HL-60 (cell line): ENCODE data around the gene YWHAB.

Experiments
- DNase-seq, 2 experiments: peaks; one replicate each; pipeline ENCODE4 v3.0.0-alpha.2; 2010 to 2020; ENCODE audit warnings: low read depth in 1 of 2, low spot score in 1 of 2
- H3K27ac ChIP-seq: fragments of 250-450 bp; sonication (Bioruptor Pico); replicated peaks from 2 replicates; pipeline ENCODE4 v1.5.1; 2020; ENCODE audit warnings: mild to moderate bottlenecking, moderate library complexity
- H3K27me3 ChIP-seq: fragments of 250-450 bp; sonication (Bioruptor Pico); 2 replicates; pipeline ENCODE4 v1.5.1; 2021; ENCODE audit warnings: mild to moderate bottlenecking, moderate library complexity; ENCODE audit not compliant: insufficient read depth, poor library complexity, severe bottlenecking
- H3K4me3 ChIP-seq: replicated peaks from 2 replicates; pipeline ENCODE4 v1.5.1; 2011; ENCODE audit warnings: mild to moderate bottlenecking, control low read depth, low read length; ENCODE audit not compliant: insufficient read depth
- CTCF ChIP-seq: IDR thresholded peaks from one replicate; pipeline ENCODE4 v1.5.1; 2011; ENCODE audit warnings: low read length, control low read depth, inconsistent platforms; ENCODE audit not compliant: insufficient read depth
- GABPA ChIP-seq: IDR thresholded peaks from 2 replicates; pipeline ENCODE4 v1.6.1; 2012; ENCODE audit warnings: low read depth
- POLR2AphosphoS5 ChIP-seq: IDR thresholded peaks from 2 replicates; pipeline ENCODE4 v1.6.1; 2012; ENCODE audit warnings: low read depth
- REST ChIP-seq: IDR thresholded peaks from 2 replicates; pipeline ENCODE4 v1.6.1; 2012; ENCODE audit warnings: low read depth; ENCODE audit not compliant: insufficient replicate concordance
- SPI1 ChIP-seq: IDR thresholded peaks from 2 replicates; pipeline ENCODE4 v1.6.1; 2012; ENCODE audit warnings: low read depth, mild to moderate bottlenecking, borderline replicate concordance

Gene YWHAB

DNA sequence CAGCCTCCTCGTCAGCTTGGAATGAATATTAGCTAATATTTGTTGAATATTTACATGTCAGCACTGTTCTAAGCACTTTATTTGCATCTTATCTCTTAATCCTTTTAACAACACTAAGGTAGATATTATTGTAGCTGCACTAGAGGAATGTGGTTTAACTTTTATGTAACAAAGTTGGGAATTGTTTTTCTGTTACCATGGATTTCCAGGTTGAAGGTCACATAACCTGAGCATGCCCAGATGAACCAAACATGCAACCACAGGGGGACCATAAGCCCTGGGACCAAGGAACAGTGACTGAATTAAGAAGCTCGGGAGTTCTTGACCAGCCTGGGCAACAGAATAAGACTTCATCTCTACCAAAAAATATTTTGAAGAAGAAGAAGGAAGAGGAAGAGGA lies 29.1 kb upstream of the YWHAB start:
- Histone ChIP-seq H3K27me3 (no peaks in the 10 kb centered on the region), H3K27ac (no peak overlapping the region), H3K4me3 (no peak overlapping the region)
- no peak for TF ChIP-seq SPI1
- TF ChIP-seq POLR2AphosphoS5, result no peak
- TF ChIP-seq CTCF, result no peak
- no peak for TF ChIP-seq REST
- no peak for TF ChIP-seq GABPA
- no peak for DNase-seq

DNA sequence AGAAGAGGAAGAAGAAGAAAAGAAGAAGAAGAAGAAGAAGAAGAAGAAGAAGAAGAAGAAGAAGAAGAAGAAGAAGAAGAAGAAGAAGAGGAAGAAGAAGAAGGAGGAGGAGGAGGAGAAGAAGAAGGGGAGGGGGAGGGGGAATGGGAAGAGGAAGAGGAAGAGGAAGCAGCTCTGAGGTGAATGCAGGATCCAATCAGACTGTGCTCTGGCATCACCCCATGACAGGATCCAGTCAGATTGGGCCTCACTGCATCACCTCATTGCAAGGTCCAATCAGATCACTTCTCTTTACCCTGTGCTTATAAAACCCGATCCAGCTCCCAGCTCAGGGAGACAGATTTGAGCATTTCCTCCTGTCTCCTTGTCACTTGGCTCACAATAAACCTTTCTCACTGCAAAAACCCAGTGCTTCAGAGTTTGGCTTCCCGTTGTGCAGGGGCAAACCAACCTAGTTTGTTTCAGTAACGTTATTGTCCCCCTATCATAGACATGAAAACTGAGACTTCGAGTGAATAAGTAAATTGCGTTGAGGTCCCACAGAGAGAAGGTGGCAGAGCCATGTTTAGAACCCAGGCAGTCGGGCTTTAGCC lies 28.6 kb upstream of the YWHAB start:
- Histone ChIP-seq H3K27me3 (no peaks in the 10 kb centered on the region), H3K4me3 (no peak overlapping the region), H3K27ac (no peak overlapping the region)
- TF ChIP-seq GABPA (no peak), POLR2AphosphoS5 (no peak), SPI1 (peak; percentile 37; the same call in 1 of the 2 replicates)
- DNase-seq, result peak; percentile 56 to 68

DNA sequence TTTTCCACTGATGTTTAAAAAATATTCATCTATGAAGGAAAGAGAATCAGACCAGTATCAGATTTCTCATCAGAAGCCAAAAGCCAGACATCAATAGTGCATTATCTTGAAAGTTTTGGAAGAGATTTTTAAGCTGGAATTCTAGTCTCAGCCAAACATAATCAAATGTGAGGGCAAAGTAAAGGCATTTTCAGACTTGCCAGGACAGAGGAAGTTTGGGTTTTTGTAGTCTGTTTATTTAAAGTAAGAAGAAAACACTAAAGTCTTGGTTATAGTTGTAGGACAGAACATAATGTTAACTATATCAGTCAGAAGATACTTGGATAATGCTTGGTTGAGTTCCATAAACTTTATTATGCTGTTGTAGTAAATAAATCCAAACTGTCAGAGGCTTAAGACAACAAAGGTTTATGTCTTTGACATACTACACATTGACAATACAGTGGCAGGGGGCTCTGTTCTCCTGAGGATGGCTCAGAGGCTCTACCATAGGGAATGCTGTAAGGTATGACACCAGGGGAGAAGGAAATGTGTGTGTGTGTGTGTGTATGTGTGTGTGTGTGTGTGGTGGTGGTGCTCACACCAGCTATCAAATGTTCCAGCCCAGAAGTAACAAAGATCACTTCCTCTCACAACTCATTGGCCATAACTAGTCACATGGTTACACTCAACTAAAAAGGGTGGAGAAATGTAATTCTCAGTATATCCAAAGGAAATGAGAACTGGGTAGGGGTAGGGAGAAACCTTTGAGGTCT lies 26.7 kb upstream of the YWHAB start:
- no peaks in the 10 kb centered on the region for H3K27me3 ChIP-seq
- DNase-seq, result peak in 1 of 2 experiments; percentile 21
- H3K4me3 ChIP-seq, result no peak overlapping the region
- TF ChIP-seq GABPA (no peak), SPI1 (no peak), CTCF (no peak), REST (no peak), POLR2AphosphoS5 (no peak)
- H3K27ac ChIP-seq, result no peak overlapping the region

DNA sequence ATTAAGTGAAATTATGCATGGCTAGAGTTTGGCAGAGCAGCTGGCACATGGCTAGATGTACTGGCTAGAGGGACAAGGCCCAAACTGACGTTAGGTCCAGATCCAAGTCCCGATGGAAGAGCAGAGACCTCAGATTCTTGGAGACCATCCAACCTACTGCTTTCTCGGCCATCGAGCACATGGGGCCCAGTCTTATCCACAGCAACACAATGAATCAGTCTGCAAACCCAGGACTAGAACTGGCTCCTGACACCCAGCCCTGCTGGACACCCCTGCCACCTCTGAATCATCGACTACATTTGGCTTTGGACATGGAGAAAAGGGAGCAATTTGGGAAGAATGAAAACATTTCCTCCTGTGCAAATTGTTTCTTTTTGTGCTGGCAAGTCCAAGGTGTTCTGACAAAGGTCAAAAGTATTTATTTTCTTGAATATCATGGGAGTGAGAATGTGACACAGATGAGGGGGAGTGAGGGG lies 23.9 kb upstream of the YWHAB start:
- no peaks in the 10 kb centered on the region for H3K27me3 ChIP-seq
- H3K27ac ChIP-seq, result no peak overlapping the region
- H3K4me3 ChIP-seq, result no peak overlapping the region
- TF ChIP-seq SPI1 (no peak), CTCF (no peak), REST (no peak), GABPA (no peak), POLR2AphosphoS5 (no peak)
- no peak for DNase-seq
